GM18861 (cell line): ENCODE results near the gene POU4F1.
"Not testable (repeated sequence)": the region's sequence is repeated elsewhere in the genome, so short reads cannot be mapped to it uniquely, and the experiment has no call there.

ENCODE experiments used
- ATAC-seq: cut with Tn5 transposase; IDR thresholded peaks from one replicate; pipeline ENCODE4 v1.9.1; 2021; ENCODE audit not compliant: unreplicated experiment

POU4F1 gene

GRCh38 chr13:78603240-78603957 lies at the start of gene POU4F1:
Gene POU4F1, minus strand, starts transcription at chr13:78603552. Its CDS starts 226 bp downstream, at chr13:78603326.
- ATAC-seq = peak; percentile 86

GRCh38 chr13:78652651-78653050 lies 49.3 kb upstream of the POU4F1 start:
- no peak for ATAC-seq

- ATAC-seq = no peak
Measured at GRCh38 chr13:78650717-78651083, 47.3 kb upstream of the POU4F1 start.

- ATAC-seq = no peak
Measured at GRCh38 chr13:78649997-78650716, 46.8 kb upstream of the POU4F1 start.

GRCh38 chr13:78647109-78647678 lies 43.8 kb upstream of the POU4F1 start:
- ATAC-seq = not testable (repeated sequence)

- ATAC-seq = no peak
Measured at GRCh38 chr13:78638216-78638615, 34.9 kb upstream of the POU4F1 start.

- no peak for ATAC-seq
Measured at GRCh38 chr13:78636495-78636894, 33.1 kb upstream of the POU4F1 start.

- no peak for ATAC-seq
Measured at GRCh38 chr13:78632996-78633395, 29.6 kb upstream of the POU4F1 start.

- ATAC-seq = no peak
Measured at GRCh38 chr13:78631077-78631476, 27.7 kb upstream of the POU4F1 start.

GRCh38 chr13:78630511-78630910 lies 27.2 kb upstream of the POU4F1 start:
- no peak for ATAC-seq

GRCh38 chr13:78625384-78625783 lies 22.0 kb upstream of the POU4F1 start:
- no peak for ATAC-seq

- ATAC-seq = no peak
Measured at GRCh38 chr13:78623132-78623531, 19.8 kb upstream of the POU4F1 start.

GRCh38 chr13:78620936-78621470 lies 17.7 kb upstream of the POU4F1 start:
- ATAC-seq = peak; percentile 51

GRCh38 chr13:78618411-78618810 lies 15.1 kb upstream of the POU4F1 start:
- ATAC-seq = no peak

- no peak for ATAC-seq
Measured at GRCh38 chr13:78611040-78611439, 7.7 kb upstream of the POU4F1 start.

- no peak for ATAC-seq
Measured at GRCh38 chr13:78610381-78610883, 7.1 kb upstream of the POU4F1 start.

- no peak for ATAC-seq
Measured at GRCh38 chr13:78609464-78610205, 6.3 kb upstream of the POU4F1 start.

GRCh38 chr13:78608688-78609463 lies 5.5 kb upstream of the POU4F1 start:
- ATAC-seq = no peak

GRCh38 chr13:78608252-78608687 lies 4.9 kb upstream of the POU4F1 start:
- no peak for ATAC-seq
